HCT116 (cell line): ENCODE results near the gene MBOAT1.

Experiments
- POLR2A ChIP-seq: IDR thresholded peaks from 2 replicates; pipeline ENCODE4 v1.7.0; 2011; ENCODE audit warnings: borderline replicate concordance; ENCODE audit not compliant: insufficient read depth, insufficient read length; ENCODE audit errors: extremely low read depth
- POLR2AphosphoS5 ChIP-seq: IDR thresholded peaks from 2 replicates; pipeline ENCODE4 v1.6.1; 2011; ENCODE audit warnings: mild to moderate bottlenecking, low read depth, low read length, moderate library complexity
- RAD21 ChIP-seq: IDR thresholded peaks from 2 replicates; pipeline ENCODE4 v1.6.1; 2012; ENCODE audit warnings: low read depth, mild to moderate bottlenecking
- REST ChIP-seq: IDR thresholded peaks from 2 replicates; pipeline ENCODE4 v1.6.1; 2012; ENCODE audit warnings: low read depth
- SIN3A ChIP-seq: IDR thresholded peaks from 2 replicates; pipeline ENCODE4 v1.6.1; 2012; ENCODE audit warnings: low read depth
- SP1 ChIP-seq: IDR thresholded peaks from 2 replicates; pipeline ENCODE4 v1.6.1; 2012; ENCODE audit warnings: low read depth
- TCF7L2 ChIP-seq: IDR thresholded peaks from 2 replicates; pipeline ENCODE4 v1.7.0; 2011; ENCODE audit warnings: borderline replicate concordance, inconsistent platforms; ENCODE audit not compliant: insufficient read depth, insufficient read length; ENCODE audit errors: extremely low read depth
- YY1 ChIP-seq: IDR thresholded peaks from 2 replicates; pipeline ENCODE4 v1.6.1; 2011; ENCODE audit warnings: low read length, low read depth, moderate library complexity, mild to moderate bottlenecking; ENCODE audit not compliant: insufficient replicate concordance; ENCODE audit errors: extremely low read depth
- TF ChIP-seq, protein P1 (sequence below), 3 experiments: fragments of 200-600 bp in 1 of 3; sonication (generic) in 1 of 3; IDR thresholded peaks in 2 of 3; conservative IDR thresholded peaks in 1 of 3; 2 replicates each; pipeline ENCODE4 v1.5.1; 2012 to 2017; ENCODE audit warnings: low read depth in 2 of 3, low read length in 2 of 3, antibody characterized with exemption in 1 of 3, borderline replicate concordance in 1 of 3, control low read depth in 1 of 3, mild to moderate bottlenecking in 1 of 3, mixed read lengths in 1 of 3, mixed run types in 1 of 3, moderate library complexity in 1 of 3; ENCODE audit not compliant: insufficient read depth in 1 of 3

DNA sequence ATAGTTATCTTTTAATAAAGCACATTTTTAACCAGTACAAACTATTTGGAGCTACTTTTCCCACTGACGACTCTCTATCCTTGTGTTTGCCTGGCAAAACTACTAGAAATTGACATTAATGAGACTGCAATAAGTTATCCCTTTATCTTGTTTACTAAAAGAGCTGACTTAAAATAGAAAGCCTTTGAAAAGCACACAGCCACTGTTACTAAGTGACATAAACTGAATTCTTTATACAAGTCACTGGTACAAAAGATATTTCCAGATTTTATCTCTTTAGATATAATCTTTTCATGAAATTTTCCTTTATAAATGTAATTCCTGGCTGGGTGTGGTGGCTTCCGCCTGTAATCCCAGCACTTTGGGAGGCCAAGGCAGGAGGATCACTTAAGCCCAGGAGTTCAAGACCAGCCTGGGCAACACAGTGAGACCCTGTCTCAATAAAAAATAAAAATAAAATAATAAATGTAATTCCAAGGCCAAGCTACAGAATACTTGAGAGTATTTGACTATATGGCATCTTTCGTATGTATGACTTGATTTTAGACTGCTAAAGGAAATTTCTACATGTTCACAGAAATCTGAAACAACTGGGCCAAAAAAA is 9.5 kb downstream of the MBOAT1 start:
- TF ChIP-seq POLR2A (no peak), POLR2AphosphoS5 (no peak), SP1 (no peak), TCF7L2 (no peak), REST (no peak), SIN3A (no peak), YY1 (no peak), RAD21 (no peak)
- TF ChIP-seq, protein P1, sequence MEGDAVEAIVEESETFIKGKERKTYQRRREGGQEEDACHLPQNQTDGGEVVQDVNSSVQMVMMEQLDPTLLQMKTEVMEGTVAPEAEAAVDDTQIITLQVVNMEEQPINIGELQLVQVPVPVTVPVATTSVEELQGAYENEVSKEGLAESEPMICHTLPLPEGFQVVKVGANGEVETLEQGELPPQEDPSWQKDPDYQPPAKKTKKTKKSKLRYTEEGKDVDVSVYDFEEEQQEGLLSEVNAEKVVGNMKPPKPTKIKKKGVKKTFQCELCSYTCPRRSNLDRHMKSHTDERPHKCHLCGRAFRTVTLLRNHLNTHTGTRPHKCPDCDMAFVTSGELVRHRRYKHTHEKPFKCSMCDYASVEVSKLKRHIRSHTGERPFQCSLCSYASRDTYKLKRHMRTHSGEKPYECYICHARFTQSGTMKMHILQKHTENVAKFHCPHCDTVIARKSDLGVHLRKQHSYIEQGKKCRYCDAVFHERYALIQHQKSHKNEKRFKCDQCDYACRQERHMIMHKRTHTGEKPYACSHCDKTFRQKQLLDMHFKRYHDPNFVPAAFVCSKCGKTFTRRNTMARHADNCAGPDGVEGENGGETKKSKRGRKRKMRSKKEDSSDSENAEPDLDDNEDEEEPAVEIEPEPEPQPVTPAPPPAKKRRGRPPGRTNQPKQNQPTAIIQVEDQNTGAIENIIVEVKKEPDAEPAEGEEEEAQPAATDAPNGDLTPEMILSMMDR (IDR thresholded peaks at IDR 0.05 in 2 of 3, conservative IDR thresholded peaks at IDR 0.05 in 1 of 3; ENCODE audit: borderline replicate concordance in 1 of 3, insufficient read depth in 1 of 3, low read depth in 2 of 3, low read length in 2 of 3): no peak
